ENCODE measurements around the gene FGF11. TPM values are rescaled to one million over a fixed set of nuclear protein-coding genes. Genes with fewer than 3 reads are reported as not detected.
A peak's percentile ranks its signal among the peaks of the same experiment; 100 is the strongest.

The FGF11 gene
- total and polyA plus RNA-seq, 2 of the 13 experiments (the other 11 are each of a cell fraction or from before 2014, with no cell fraction given), result 0.20 to 7.6 TPM

DNA sequence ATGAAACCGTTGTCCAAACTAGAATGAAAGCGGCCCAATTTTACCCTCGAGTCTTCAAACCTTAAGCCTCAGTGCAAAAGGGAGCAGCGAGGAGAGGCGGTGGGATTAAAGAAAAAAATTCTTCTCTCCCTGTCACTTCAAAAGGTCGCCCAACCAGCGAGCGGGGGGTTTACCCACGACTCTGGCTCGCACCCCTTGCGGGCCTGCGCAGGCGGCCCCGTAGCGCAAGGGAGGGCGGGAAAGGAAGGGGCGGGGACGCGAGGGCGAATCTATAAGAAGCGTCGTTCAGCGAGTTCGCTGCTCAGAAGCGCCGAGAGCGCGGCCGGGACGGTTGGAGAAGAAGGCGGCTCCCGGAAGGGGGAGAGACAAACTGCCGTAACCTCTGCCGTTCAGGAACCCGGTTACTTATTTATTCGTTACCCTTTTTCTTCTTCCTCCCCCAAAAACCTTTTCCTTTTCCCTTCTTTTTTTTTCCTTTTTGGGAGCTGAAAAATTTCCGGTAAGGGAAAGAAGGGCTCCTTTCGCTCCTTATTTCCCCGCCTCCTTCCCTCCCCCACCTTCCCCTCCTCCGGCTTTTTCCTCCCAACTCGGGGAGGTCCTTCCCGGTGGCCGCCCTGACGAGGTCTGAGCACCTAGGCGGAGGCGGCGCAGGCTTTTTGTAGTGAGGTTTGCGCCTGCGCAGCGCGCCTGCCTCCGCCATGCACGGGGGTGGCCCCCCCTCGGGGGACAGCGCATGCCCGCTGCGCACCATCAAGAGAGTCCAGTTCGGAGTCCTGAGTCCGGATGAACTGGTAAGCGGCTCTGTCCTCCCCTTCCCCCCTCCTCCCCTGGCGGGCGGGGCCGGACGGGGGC lies 45.0 kb downstream of the FGF11 start, which contains the start of gene POLR2A (continued):
- TF ChIP-seq ZNF780A (CRISPR knock-in tag; IDR thresholded peaks at IDR 0.05) (0 out of 2 replicates have a peak, but pooled peaks have one; percentile 10), REL (CRISPR knock-in tag; conservative IDR thresholded peaks at IDR 0.05) (peak; percentile 72), GATAD2A (CRISPR knock-in tag; IDR thresholded peaks at IDR 0.05) (peak; percentile 48), REXO4 (CRISPR knock-in tag; IDR thresholded peaks at IDR 0.05; ENCODE audit: borderline replicate concordance) (no peak), HMG20A (CRISPR knock-in tag; IDR thresholded peaks at IDR 0.05; ENCODE audit: borderline replicate concordance) (peak; percentile 19; the same call in 1 of the 2 replicates), ZNF749 (CRISPR knock-in tag; IDR thresholded peaks at IDR 0.05; ENCODE audit: borderline replicate concordance) (peak; percentile 27; the same call in 1 of the 2 replicates), ATF5 (CRISPR knock-in tag; IDR thresholded peaks at IDR 0.05; ENCODE audit: low read depth) (peak; percentile 86; the same call in 1 of the 2 replicates), ZSCAN29 (CRISPR knock-in tag; conservative IDR thresholded peaks at IDR 0.05) (peak; percentile 83), ZNF557 (CRISPR knock-in tag; IDR thresholded peaks at IDR 0.05) (peak; percentile 90; the same call in 1 of the 2 replicates), SETDB1 (CRISPR knock-in tag; IDR thresholded peaks at IDR 0.05; ENCODE audit: borderline replicate concordance) (no peak), SRSF1 (optimal IDR thresholded peaks at IDR 0.05; ENCODE audit: low read depth, low read length) (peak; percentile 94), PHB2 (IDR thresholded peaks at IDR 0.05; ENCODE audit: partially characterized antibody) (no peak), ZGPAT (CRISPR knock-in tag; IDR thresholded peaks at IDR 0.05) (peak; percentile 92), HNRNPUL1 (IDR thresholded peaks at IDR 0.05; ENCODE audit: low read depth, low read length) (no peak), SMAD3 (CRISPR knock-in tag; IDR thresholded peaks at IDR 0.05) (peak; percentile 93)
- TF ChIP-seq, protein P1, sequence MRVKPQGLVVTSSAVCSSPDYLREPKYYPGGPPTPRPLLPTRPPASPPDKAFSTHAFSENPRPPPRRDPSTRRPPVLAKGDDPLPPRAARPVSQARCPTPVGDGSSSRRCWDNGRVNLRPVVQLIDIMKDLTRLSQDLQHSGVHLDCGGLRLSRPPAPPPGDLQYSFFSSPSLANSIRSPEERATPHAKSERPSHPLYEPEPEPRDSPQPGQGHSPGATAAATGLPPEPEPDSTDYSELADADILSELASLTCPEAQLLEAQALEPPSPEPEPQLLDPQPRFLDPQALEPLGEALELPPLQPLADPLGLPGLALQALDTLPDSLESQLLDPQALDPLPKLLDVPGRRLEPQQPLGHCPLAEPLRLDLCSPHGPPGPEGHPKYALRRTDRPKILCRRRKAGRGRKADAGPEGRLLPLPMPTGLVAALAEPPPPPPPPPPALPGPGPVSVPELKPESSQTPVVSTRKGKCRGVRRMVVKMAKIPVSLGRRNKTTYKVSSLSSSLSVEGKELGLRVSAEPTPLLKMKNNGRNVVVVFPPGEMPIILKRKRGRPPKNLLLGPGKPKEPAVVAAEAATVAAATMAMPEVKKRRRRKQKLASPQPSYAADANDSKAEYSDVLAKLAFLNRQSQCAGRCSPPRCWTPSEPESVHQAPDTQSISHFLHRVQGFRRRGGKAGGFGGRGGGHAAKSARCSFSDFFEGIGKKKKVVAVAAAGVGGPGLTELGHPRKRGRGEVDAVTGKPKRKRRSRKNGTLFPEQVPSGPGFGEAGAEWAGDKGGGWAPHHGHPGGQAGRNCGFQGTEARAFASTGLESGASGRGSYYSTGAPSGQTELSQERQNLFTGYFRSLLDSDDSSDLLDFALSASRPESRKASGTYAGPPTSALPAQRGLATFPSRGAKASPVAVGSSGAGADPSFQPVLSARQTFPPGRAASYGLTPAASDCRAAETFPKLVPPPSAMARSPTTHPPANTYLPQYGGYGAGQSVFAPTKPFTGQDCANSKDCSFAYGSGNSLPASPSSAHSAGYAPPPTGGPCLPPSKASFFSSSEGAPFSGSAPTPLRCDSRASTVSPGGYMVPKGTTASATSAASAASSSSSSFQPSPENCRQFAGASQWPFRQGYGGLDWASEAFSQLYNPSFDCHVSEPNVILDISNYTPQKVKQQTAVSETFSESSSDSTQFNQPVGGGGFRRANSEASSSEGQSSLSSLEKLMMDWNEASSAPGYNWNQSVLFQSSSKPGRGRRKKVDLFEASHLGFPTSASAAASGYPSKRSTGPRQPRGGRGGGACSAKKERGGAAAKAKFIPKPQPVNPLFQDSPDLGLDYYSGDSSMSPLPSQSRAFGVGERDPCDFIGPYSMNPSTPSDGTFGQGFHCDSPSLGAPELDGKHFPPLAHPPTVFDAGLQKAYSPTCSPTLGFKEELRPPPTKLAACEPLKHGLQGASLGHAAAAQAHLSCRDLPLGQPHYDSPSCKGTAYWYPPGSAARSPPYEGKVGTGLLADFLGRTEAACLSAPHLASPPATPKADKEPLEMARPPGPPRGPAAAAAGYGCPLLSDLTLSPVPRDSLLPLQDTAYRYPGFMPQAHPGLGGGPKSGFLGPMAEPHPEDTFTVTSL (CRISPR knock-in tag; IDR thresholded peaks at IDR 0.05; ENCODE audit: borderline replicate concordance), result peak; percentile 66
- TF ChIP-seq, protein P2, sequence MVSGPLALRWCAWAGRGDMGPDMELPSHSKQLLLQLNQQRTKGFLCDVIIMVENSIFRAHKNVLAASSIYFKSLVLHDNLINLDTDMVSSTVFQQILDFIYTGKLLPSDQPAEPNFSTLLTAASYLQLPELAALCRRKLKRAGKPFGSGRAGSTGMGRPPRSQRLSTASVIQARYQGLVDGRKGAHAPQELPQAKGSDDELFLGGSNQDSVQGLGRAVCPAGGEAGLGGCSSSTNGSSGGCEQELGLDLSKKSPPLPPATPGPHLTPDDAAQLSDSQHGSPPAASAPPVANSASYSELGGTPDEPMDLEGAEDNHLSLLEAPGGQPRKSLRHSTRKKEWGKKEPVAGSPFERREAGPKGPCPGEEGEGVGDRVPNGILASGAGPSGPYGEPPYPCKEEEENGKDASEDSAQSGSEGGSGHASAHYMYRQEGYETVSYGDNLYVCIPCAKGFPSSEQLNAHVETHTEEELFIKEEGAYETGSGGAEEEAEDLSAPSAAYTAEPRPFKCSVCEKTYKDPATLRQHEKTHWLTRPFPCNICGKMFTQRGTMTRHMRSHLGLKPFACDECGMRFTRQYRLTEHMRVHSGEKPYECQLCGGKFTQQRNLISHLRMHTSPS (CRISPR knock-in tag; IDR thresholded peaks at IDR 0.05; ENCODE audit: low read depth), result no peak; the same call in 1 of the 2 replicates
- TF ChIP-seq, protein P3, sequence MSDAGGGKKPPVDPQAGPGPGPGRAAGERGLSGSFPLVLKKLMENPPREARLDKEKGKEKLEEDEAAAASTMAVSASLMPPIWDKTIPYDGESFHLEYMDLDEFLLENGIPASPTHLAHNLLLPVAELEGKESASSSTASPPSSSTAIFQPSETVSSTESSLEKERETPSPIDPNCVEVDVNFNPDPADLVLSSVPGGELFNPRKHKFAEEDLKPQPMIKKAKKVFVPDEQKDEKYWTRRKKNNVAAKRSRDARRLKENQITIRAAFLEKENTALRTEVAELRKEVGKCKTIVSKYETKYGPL (CRISPR knock-in tag; IDR thresholded peaks at IDR 0.05), result peak; percentile 69; the same call in 1 of the 2 replicates

Measured in HepG2 (cell line).